ENCODE results near the gene MRPS35. TPM values are rescaled to one million over a fixed set of nuclear protein-coding genes. Genes with fewer than 3 reads are reported as not detected.

The MRPS35 gene
- total RNA-seq, 4 donors from 2014 or later = 34.5 to 39.5 (median 37.6) TPM

DNA sequence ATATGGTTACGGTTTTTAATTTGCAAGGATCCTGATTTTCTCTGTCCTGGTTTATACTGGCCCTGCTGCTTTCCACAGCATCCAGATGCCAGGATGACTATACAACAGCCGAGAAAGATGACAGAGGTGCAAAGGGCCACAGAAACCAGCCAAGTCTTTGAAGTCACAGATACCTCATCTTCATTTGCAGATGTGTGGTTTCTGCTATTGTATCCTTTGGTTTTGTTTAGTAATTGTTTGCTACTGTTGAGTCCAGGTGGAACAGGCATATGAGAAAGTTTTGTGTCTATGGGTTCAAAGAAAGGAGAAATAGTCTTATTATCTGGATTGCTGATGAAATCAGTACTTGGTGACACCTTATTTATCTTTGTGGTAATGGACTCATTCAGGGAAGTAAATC, 52.1 kb downstream of the MRPS35 start:
- WGBS = 92% methylated on average over 2 of the region's 2 CpGs
- H3K9me3 ChIP-seq = no peaks in the 10 kb centered on the region
- no peak for DNase-seq (ENCODE audit: extremely low spot score)
- TF ChIP-seq, protein P1, sequence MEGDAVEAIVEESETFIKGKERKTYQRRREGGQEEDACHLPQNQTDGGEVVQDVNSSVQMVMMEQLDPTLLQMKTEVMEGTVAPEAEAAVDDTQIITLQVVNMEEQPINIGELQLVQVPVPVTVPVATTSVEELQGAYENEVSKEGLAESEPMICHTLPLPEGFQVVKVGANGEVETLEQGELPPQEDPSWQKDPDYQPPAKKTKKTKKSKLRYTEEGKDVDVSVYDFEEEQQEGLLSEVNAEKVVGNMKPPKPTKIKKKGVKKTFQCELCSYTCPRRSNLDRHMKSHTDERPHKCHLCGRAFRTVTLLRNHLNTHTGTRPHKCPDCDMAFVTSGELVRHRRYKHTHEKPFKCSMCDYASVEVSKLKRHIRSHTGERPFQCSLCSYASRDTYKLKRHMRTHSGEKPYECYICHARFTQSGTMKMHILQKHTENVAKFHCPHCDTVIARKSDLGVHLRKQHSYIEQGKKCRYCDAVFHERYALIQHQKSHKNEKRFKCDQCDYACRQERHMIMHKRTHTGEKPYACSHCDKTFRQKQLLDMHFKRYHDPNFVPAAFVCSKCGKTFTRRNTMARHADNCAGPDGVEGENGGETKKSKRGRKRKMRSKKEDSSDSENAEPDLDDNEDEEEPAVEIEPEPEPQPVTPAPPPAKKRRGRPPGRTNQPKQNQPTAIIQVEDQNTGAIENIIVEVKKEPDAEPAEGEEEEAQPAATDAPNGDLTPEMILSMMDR (IDR thresholded peaks at IDR 0.05) = no peak
- TF ChIP-seq POLR2AphosphoS5 (IDR thresholded peaks at IDR 0.05) = no peak
- no peak for TF ChIP-seq EP300 (IDR thresholded peaks at IDR 0.05)
- no peak for TF ChIP-seq POLR2A (IDR thresholded peaks at IDR 0.05; ENCODE audit: low read depth)
- intact Hi-C loops (cut with DNase I) = no loop called here
- no peaks in the 10 kb centered on the region for H3K27me3 ChIP-seq
- H3K4me1 ChIP-seq = no peaks in the 10 kb centered on the region
- H3K36me3 ChIP-seq = no peaks in the 10 kb centered on the region
- no peak overlapping the region for H3K4me3 ChIP-seq
- H3K27ac ChIP-seq (replicated peaks in 1 of 4) = no peak overlapping the region

DNA sequence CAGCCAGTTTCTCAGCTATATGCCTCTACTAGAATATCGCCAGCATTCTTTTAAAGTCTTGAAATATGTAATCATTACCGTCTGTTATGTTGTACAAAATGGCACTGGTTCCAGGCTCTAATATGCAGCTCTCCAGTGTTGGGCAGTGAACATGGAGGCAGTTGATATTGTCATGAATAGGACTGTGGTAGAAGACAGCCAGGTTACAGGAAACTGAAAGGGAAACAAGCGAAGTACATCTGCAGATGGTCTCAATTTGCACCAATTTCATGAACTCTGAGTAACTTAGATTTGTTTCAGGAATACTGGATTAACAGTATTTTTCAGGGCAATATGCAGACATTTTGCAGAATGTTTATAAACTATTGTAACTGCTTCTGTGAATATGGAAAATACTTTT, 56.0 kb downstream of the MRPS35 start:
- Histone ChIP-seq H3K4me3 (no peak overlapping the region), H3K27me3 (no peaks in the 10 kb centered on the region), H3K36me3 (no peaks in the 10 kb centered on the region), H3K9me3 (no peaks in the 10 kb centered on the region), H3K27ac (replicated peaks in 1 of 4) (no peak overlapping the region), H3K4me1 (no peaks in the 10 kb centered on the region)
- WGBS = 96% methylated on average over 3 of the region's 3 CpGs
- TF ChIP-seq POLR2A (IDR thresholded peaks at IDR 0.05; ENCODE audit: low read depth) = no peak
- TF ChIP-seq POLR2AphosphoS5 (IDR thresholded peaks at IDR 0.05) = no peak
- TF ChIP-seq EP300 (IDR thresholded peaks at IDR 0.05) = no peak
- TF ChIP-seq, protein P1 (IDR thresholded peaks at IDR 0.05) = no peak
- intact Hi-C loops (cut with DNase I) = no loop called here
- no peak for DNase-seq (ENCODE audit: extremely low spot score)

DNA sequence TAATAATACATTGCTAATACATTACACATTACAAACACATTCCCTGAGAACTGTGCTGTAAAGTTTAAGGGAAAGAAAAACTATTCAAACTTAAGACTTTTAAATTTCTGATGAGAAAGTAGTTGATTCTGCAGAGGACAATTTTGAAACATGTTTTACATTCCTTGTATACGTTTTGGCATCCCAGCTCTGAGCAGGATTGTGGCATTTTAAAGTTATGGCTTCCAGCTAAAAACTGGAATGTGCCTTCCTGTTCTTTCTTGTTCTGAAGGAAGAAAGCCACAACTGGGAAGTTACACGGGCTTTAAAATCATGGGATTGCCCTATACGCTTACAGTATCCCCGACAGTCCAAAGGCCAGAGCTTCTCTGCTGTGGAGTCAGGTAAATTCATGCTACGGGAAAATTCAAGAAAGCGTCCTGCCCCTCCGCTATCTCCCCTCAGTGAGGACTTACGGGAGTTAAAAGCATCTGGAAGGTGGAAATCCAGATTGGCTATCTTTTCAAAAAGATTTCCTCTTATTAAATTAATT, 58.6 kb downstream of the MRPS35 start:
- no peak for DNase-seq (ENCODE audit: extremely low spot score)
- 79% methylated on average over 8 of the region's 8 CpGs for WGBS

GRCh38 chr12:27771481-27772327, 61.1 kb downstream of the MRPS35 start:
- Histone ChIP-seq H3K9me3 (no peaks in the 10 kb centered on the region), H3K36me3 (no peaks in the 10 kb centered on the region), H3K27ac (replicated peaks in 1 of 4) (no peak overlapping the region), H3K4me3 (no peak overlapping the region), H3K27me3 (no peaks in the 10 kb centered on the region), H3K4me1 (no peaks in the 10 kb centered on the region)
- 85% methylated on average over 3 of the region's 3 CpGs for WGBS
- intact Hi-C loops (cut with DNase I) = no loop called here
- DNase-seq (ENCODE audit: extremely low spot score) = no peak
- no peak for TF ChIP-seq POLR2A (IDR thresholded peaks at IDR 0.05; ENCODE audit: low read depth)
- TF ChIP-seq EP300 (IDR thresholded peaks at IDR 0.05) = no peak
- TF ChIP-seq, protein P1 (IDR thresholded peaks at IDR 0.05) = no peak
- TF ChIP-seq POLR2AphosphoS5 (IDR thresholded peaks at IDR 0.05) = no peak

More for the DNA sequence above, 58.6 kb downstream of the MRPS35 start:
- Histone ChIP-seq H3K4me3 (no peak overlapping the region), H3K27me3 (no peaks in the 10 kb centered on the region), H3K36me3 (no peaks in the 10 kb centered on the region), H3K4me1 (no peaks in the 10 kb centered on the region), H3K27ac (replicated peaks in 1 of 4) (no peak overlapping the region), H3K9me3 (no peaks in the 10 kb centered on the region)
- intact Hi-C loops (cut with DNase I) = no loop called here
- TF ChIP-seq POLR2AphosphoS5 (IDR thresholded peaks at IDR 0.05) (no peak), POLR2A (IDR thresholded peaks at IDR 0.05; ENCODE audit: low read depth) (no peak), EP300 (IDR thresholded peaks at IDR 0.05) (no peak)
- TF ChIP-seq, protein P1 (IDR thresholded peaks at IDR 0.05) = no peak
